Common myeloid progenitor, CD34-positive (primary cell): ENCODE measurements around the gene CACNB4.

Experiments used
- CTCF ChIA-PET: fragments of 350-600 bp; sonication (Branson Sonifier 250); formaldehyde crosslinking; loops from one replicate; lab custom pipeline; 2021; ENCODE audit warnings: antibody characterized with exemption; lab: Charles Lee
- POLR2A ChIA-PET: fragments of 350-600 bp; sonication (Branson Sonifier 250); formaldehyde crosslinking; loops from one replicate; lab custom pipeline; 2021; ENCODE audit warnings: antibody characterized with exemption; lab: Charles Lee
- DNase-seq, 3 donors: peaks; one replicate each; pipeline versions ENCODE4 v3.0.0 to v3.0.0-alpha.2; 2013
- H3K27ac ChIP-seq, 2 experiments: 1 replicate in 1 of 2; 2 replicates in 1 of 2; pipeline ENCODE4 v1.7.0; 2013; ENCODE audit warnings: inconsistent platforms in 2 of 2, low read length in 2 of 2, mild to moderate bottlenecking in 2 of 2, low read depth in 1 of 2, moderate library complexity in 1 of 2; ENCODE audit not compliant: severe bottlenecking in 2 of 2, insufficient read depth in 1 of 2, poor library complexity in 1 of 2
- H3K27me3 ChIP-seq, 5 experiments: replicated peaks in 2 of 5; 1 replicate in 3 of 5; 2 replicates in 2 of 5; pipeline versions ENCODE4 v1.6.1 to v1.7.0; 2013; ENCODE audit warnings: low read length in 4 of 5, mild to moderate bottlenecking in 2 of 5, moderate library complexity in 2 of 5, inconsistent platforms in 1 of 5; ENCODE audit not compliant: insufficient read depth in 5 of 5, control insufficient read depth in 4 of 5
- H3K36me3 ChIP-seq, 4 experiments: 1 replicate in 2 of 4; 2 replicates in 2 of 4; pipeline versions ENCODE4 v1.6.1 to v1.7.0; 2013; ENCODE audit warnings: low read length in 3 of 4, control low read depth in 1 of 4, mild to moderate bottlenecking in 1 of 4; ENCODE audit not compliant: control insufficient read depth in 4 of 4, insufficient read depth in 4 of 4
- H3K4me1 ChIP-seq, 4 experiments: 1 replicate in 3 of 4; 2 replicates in 1 of 4; pipeline versions ENCODE4 v1.6.1 to v1.7.1; 2013; ENCODE audit warnings: low read length in 3 of 4, mild to moderate bottlenecking in 3 of 4, control low read depth in 1 of 4, inconsistent platforms in 1 of 4, moderate library complexity in 1 of 4; ENCODE audit not compliant: control insufficient read depth in 4 of 4, insufficient read depth in 4 of 4; ENCODE audit errors: control extremely low read depth in 1 of 4
- H3K4me3 ChIP-seq, 7 experiments: 1 replicate in 4 of 7; 2 replicates in 3 of 7; pipeline versions ENCODE4 v1.5.1 to v1.7.0; 2013; ENCODE audit warnings: mild to moderate bottlenecking in 7 of 7, low read length in 6 of 7, moderate library complexity in 6 of 7, inconsistent platforms in 2 of 7, low read depth in 2 of 7, control low read depth in 1 of 7; ENCODE audit not compliant: insufficient read depth in 4 of 7, control insufficient read depth in 1 of 7; ENCODE audit errors: extremely low read depth in 1 of 7
- H3K9me3 ChIP-seq, 5 experiments: 1 replicate in 4 of 5; 2 replicates in 1 of 5; pipeline versions ENCODE4 v1.6.1 to v1.7.1; 2013; ENCODE audit warnings: low read length in 4 of 5, mild to moderate bottlenecking in 2 of 5, inconsistent platforms in 1 of 5, low read depth in 1 of 5, moderate library complexity in 1 of 5; ENCODE audit not compliant: control insufficient read depth in 4 of 5, insufficient read depth in 2 of 5; ENCODE audit errors: control extremely low read depth in 1 of 5
- WGBS: methylation state at CpG from one replicate; pipeline ENCODE4 v1.1.5; 2013; ENCODE audit not compliant: insufficient coverage; 5-methylcytosine and 5-hydroxymethylcytosine counted together

The CACNB4 gene

DNA sequence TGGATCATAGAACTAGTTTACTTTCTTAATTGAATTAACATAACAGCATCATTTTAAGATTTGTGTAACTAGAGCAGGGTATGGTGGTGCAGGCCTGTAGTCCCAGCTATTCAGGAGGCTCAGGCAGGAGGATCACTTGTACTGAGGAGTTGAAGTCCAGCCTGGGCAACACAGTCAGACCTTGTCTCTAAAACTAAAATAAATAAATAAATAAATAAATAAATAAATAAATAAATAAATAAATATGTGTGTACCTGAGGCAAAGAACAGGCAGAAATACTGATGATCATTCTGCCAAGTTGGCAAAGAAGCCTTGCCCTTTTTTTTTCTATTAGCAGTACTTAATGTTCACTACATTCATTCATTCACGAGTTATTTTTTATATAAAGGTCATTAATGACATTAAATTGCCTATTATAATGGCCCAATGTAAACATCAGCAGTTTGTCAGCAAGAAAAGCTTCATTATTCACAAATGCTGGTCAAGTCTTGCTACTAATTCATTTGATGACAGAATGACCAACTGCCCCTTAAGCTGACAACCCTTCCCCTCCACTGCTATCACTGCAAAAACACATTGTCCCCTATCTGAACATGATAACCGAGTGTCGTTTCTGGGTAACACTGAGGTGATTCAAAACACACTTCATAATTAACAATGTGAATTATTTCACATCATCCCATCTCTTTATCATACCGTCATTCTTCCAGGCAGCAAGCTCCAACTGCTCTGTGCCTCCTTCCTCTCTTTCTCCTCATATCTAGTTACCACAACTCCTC lies 309.6 kb downstream of the CACNB4 start:
- POLR2A ChIA-PET, result no interaction called here
- CTCF ChIA-PET, result interaction anchor here (1.4 to 1.5 kb wide), 2 partner anchors 16 to 17 kb away, joined by 3 to 4 read pairs; no protein-coding TSS in a partner anchor
- H3K9me3 ChIP-seq, result no peaks in the 10 kb centered on the region
- no peaks in the 10 kb centered on the region for H3K4me1 ChIP-seq
- H3K36me3 ChIP-seq, result peaks cover 2 to 20% (median 7%) of the 10 kb centered on the region in 4 experiments
- no peak overlapping the region for H3K27ac ChIP-seq
- 87% methylated on average over 3 of the region's 4 CpGs for WGBS
- H3K4me3 ChIP-seq, result no peak overlapping the region
- H3K27me3 ChIP-seq, result no peaks in the 10 kb centered on the region
- DNase-seq, result peak in 1 of 3 donors; percentile 8

DNA sequence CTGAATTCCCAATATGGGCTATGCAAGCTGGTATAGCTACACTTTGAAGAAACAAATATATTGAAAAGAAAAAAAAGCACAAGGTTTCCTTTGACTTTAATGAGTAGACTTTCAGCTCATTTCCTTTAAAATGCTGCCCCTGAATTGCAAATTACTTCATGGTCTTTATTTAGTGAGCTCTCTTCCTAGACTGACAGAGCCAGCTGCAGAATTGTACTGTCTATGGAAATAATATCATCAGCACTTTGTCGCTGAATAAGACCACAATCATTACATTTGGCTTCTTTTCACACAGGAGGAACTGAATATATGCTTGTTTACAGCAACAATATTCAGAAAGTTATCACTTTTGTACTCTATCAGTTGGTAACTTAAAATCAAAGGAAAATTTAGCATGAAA lies 312.4 kb downstream of the CACNB4 start:
- Histone ChIP-seq H3K9me3 (no peaks in the 10 kb centered on the region), H3K4me3 (no peak overlapping the region), H3K36me3 (peaks cover 2 to 19% (median 9%) of the 10 kb centered on the region in 4 experiments), H3K27ac (no peak overlapping the region), H3K27me3 (no peaks in the 10 kb centered on the region), H3K4me1 (no peaks in the 10 kb centered on the region)
- CTCF ChIA-PET, result interaction anchor here (1.3 kb wide), 1 partner anchor 18 kb away, joined by 3 read pairs; no protein-coding TSS in a partner anchor
- DNase-seq, result no peak
- no CpG with 5 or more reads among the region's 1 CpG for WGBS
- POLR2A ChIA-PET, result no interaction called here

DNA sequence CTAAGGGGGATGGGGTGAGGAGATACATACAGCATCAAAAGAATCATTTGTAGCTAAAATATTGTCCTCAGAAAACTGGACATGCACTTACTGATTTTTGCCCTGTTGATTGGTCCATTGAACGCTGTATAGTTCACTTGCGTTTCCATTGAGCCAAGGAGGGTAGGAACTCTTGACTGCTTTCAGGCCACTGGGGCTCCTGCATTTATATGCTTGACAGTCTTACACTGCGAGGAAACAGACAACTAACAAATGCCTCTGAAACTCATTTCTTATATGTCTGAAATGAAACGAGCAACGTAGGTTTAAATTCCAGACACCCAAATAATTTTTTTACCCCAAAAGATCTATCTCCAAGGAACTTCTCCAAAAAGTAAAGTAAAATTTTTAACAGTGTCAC lies 312.8 kb downstream of the CACNB4 start:
- peaks cover 2 to 19% (median 11%) of the 10 kb centered on the region in 4 experiments for H3K36me3 ChIP-seq
- H3K4me1 ChIP-seq, result no peaks in the 10 kb centered on the region
- H3K27me3 ChIP-seq, result no peaks in the 10 kb centered on the region
- H3K4me3 ChIP-seq, result no peak overlapping the region
- ChIA-PET CTCF (interaction anchor here (1.3 kb wide), 1 partner anchor 18 kb away, joined by 3 read pairs; no protein-coding TSS in a partner anchor), POLR2A (no interaction called here)
- 97% methylated on average over 5 of the region's 5 CpGs for WGBS
- no peak for DNase-seq
- no peaks in the 10 kb centered on the region for H3K9me3 ChIP-seq
- no peak overlapping the region for H3K27ac ChIP-seq

DNA sequence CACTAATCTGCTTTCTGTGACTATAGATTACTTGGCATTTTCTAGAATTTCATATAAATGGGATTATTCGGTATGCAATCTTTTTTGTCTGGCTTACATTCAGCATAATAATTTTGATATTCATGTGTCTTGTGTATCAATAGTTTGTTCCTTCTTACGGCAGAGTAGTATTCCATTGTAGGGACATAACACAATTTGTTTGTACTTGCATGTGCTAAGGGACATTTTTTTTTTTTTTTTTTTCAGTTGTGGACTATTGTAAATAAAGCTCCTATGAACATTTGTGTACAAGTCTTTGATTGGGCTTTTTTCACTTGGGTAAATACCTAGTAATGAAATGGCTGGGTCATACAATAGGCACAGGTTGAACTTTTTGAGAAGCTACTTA lies 315.7 kb downstream of the CACNB4 start:
- no peak for DNase-seq
- Histone ChIP-seq H3K4me3 (no peak overlapping the region), H3K36me3 (peaks cover 2 to 27% (median 14%) of the 10 kb centered on the region in 4 experiments), H3K9me3 (peaks cover 0 to 4% (median 0%) of the 10 kb centered on the region in 5 experiments), H3K27me3 (no peaks in the 10 kb centered on the region), H3K4me1 (no peaks in the 10 kb centered on the region), H3K27ac (no peak overlapping the region)
- CTCF ChIA-PET, result no interaction called here
- POLR2A ChIA-PET, result no interaction called here
- 100% methylated on average over 1 of the region's 2 CpGs for WGBS
